Measurements from ENCODE around the gene PLXNB2.
"Not testable (repeated sequence)": the region's sequence is repeated elsewhere in the genome, so short reads cannot be mapped to it uniquely, and the experiment has no call there.

The PLXNB2 gene

DNA sequence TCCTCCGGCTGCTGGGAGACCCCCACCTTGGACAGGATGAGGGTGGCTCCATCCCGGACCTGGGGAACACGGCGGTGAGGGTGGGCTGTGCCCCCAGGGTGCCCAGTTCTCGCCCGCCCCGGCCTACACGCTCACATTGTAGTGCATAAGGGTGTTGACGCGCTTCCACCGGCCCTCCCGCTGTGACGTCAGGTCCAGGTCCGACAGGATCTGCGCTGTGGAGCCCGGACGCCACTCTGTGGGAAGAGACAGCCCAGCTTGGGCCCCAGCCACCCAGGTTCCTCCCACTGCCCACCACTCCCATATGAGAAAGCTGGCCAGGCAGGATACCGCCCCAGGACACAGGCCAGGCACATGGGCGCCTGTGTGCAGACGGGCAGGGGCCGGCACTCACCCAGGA is 29.0 kb downstream of the PLXNB2 start:
- DNase-seq: no peak

DNA sequence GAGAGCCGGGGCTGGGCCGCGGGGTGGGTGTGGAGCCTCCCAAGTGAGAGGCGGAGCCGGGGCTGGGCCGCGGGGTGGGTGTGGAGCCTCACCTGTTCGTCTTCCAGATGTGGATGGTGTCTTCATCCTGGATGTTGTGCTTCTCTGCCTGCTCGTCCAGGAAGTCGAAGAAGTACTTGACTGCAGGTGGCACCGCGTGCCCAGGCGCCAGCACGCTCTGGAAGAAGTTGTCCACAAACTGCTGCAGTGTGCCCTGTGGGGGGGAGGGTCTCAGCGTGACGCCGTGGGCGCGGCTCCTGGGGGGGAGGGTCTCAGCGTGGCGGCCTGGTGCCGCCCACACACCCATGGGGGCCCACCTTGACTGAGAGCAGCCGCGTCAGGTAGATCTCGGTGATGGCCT is 29.7 kb downstream of the PLXNB2 start:
- no peak for DNase-seq

DNA sequence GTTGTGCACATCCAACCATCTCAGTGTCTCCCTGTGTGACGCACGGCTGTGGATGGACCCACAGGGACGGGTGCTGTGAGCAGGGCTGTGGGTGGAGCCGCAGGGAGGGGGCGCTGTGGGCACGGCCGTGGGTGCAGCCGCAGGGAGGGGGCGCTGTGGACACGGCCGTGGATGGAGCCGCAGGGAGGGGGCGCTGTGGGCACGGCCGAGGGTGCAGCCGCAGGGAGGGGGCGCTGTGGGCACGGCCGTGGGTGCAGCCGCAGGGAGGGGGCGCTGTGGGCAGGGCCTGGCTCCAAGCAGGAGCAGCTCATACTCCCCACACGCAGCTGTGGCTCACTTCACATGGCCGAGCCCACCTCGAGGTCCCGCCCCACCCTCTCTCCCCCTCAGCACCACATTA is 31.3 kb downstream of the PLXNB2 start:
- DNase-seq: peak; percentile 61

DNA sequence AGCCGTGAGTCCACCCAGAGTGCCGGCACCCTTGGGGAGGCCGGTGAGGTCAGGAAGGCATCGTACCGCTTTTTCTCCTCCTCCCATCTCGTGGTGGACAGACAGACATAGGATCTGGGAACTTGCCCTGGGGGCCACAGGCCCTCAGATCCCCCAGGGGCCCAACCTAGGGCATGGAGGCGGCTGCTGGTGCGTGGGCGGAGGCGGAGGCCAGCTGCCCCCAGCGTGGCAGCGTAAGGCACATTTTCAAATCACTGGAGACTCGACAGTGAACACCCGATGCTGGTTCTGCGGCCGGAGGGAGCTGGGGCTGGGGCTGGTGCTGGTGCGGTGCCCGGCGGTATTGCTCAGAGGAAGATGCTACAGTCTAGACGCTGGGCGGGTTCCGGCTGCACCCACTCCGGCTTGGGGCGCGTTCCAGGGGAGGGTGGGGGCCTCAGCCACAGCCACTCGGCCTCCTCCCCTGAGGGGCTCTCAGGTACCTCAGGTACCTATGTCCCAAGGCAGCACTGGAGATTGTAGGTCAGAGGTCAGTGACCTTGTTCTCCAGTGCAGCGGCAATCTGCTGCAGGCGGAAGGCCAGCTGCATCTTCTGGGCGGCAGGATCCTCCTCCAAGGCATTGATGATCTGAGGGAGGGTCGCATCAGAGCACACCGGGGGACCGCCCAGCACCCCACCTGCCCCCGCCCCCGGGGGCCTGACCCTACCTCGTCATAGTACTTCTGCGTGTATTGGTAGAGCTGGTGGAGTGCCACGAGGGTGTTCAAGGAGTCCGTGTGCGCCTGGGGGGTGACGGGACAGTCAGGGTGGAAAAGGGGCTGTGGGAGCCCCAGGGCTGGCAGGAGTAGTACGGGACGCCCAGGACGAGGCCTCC is 32.0 kb downstream of the PLXNB2 start:
- no peak for DNase-seq

DNA sequence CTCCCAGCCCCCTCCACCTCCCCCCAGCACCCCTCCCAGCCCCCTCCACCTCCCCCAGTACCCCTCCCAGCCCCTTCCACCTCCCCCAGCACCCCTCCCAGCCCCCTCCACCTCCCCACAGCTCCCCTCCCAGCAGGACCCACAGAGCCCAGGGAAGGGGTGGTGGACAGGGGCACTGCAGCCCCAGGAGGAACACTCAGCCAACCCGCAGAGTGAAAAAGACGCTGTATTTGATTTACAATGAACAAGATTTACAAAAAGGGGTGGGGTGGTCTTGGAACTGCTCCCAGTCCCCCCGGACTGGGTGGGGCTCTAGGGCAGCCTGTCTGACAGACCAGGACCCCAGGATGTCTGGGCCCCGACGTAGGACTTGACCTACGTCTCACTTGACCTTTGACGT is 32.7 kb downstream of the PLXNB2 start:
- no peak for DNase-seq

DNA sequence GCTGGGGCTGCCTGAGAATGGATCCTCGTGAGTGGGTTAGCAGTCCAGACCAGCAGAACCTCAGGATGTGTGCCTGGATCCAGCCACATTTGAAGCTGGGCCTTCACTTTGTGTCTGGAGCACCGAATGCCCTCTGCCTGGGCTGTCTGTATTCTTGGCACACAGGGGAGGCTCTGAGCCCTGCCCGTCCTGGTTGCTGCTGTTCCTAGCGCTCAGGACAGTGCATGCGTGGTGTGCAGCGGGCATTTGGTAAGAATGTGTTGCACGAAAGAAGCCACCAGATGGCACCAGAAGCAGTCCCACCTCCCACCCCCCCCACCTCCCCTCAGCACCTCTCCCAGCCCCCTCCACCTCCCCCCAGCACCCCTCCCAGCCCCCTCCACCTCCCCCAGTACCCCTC is 33.1 kb downstream of the PLXNB2 start:
- DNase-seq: peak; percentile 86

DNA sequence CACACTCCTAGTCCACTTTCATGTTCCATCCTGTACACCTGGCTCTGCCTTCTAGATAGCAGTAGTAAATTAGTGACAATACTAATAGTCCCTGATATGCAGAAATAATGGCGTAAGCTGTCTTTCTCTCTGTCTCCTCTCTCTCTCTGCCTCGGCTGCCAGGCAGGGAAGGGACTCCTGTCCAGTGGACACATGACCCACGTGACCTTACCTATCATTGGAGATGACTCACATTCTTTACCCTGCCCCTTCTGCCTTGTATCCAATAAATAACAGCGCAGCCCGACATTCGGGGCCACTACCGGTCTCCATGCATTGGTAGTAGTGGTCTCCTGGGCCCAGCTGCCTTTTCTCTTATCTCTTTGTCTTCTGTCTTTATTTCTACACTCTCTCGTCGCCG is 33.7 kb downstream of the PLXNB2 start:
- not testable (repeated sequence) for DNase-seq

DNA sequence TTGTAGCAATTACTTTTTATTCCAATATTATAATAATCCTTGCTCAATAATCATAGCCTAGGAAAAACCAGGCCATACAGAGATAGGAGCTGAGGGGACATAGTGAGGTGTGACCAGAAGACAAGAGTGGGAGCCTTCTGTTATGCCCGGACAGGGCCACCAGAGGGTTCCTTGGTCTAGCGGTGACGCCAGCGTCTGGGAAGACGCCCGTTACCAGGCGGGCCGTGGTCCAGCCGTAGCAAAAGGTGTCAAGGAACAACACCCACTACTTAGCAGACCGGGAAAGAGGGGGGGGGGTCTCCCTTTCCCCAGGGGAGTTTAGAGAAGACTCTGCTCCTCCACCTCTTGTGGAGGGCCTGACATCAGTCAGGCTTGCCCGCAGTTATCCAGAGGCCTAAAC is 34.1 kb downstream of the PLXNB2 start:
- DNase-seq: not testable (repeated sequence)

DNA sequence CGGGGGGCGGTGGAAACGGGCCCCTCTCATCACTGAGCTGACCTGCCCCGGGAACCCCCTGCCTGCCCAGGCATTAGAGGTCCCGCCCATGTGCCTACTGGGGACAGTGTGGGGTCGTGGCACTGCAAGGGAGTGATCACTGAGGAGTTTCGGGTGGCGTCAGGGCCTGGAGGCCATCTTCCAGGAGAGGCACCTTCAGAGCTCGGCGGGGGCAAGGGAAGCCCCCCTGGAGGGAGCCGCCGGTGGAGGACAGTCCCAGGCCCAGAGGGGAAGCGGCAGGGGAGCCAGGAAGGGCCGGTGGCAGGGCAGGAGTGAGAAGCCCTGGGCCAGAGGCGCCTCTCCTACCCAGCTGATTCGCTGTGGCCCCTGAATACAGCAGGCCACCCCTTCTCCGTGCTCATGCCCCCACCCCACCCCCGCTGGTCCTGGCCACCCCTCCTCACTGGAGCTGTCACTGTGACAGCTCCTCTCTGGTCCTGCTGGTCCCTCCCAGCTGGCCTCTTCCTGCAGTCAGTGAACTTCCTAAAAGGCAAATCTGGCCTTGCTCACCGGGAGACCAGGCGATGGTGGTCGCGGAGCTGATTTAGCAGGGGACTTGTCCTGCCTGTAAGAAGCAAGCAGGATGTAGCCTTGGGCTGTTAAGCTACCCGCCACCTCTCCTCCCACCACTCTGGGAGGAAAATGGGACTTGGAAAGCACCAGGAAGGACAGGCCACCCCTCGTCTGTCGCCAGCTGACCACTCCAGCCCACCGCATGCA is 35.2 kb downstream of the PLXNB2 start:
- DNase-seq: no peak

DNA sequence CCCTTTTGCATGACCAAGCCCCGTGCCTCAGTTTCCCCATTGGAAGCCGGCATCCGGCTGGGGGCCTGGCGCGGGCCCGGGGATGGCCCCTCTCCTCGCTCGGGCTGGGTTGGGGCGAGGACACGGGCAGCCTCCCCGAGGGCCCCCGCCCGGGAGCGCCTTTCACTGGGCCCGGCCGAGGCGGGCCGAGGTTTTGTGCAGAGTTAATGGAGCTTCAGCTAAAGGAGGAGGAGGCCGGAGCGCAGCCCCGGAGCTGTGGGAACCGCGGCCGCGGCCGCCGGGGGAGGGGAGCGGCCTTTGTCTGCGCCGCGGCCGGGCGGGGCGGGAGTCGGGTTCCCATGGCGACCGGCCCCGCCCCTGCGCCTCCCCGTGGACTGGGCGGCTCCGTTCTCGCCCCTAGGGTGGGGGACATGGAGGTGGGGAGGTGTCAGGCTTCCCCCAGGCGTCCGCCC is 35.9 kb downstream of the PLXNB2 start:
- DNase-seq: peak; percentile 83

DNA sequence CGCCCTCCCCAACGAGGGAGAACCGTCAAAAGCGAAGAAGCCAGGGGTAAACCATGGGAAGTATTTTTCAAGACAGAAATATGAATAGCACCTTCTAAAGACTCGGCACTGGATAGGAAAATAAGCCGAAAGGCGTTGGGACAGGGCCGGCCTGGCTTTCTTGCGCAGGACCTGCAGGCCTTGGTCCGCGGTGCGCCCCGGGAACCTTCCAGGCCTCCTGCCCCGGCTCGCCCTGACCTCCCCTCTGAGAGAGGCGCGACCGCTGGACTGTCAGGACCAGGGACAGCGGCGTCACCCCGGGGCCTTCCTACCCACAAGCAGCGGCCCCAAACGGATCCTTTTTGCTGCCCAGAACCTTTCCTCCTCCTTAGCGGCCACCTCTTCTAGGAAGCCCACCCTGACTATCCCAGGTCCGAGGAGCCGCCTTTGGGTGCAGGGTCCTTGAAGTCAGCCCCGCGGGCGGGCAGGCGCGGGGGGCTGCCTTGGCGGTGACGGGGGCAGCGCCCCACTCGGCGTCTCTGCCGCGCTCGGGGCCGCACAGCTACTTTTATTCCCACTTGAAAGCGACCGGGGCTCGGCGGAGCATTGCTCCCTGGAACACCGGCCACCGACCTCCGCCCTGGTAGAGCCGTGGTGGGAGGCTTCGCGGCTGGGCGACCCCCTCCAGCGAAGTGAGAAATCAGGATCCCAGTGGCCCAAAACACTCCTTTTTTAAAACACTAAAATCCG is 36.6 kb downstream of the PLXNB2 start:
- DNase-seq: peak; percentile 80

DNA sequence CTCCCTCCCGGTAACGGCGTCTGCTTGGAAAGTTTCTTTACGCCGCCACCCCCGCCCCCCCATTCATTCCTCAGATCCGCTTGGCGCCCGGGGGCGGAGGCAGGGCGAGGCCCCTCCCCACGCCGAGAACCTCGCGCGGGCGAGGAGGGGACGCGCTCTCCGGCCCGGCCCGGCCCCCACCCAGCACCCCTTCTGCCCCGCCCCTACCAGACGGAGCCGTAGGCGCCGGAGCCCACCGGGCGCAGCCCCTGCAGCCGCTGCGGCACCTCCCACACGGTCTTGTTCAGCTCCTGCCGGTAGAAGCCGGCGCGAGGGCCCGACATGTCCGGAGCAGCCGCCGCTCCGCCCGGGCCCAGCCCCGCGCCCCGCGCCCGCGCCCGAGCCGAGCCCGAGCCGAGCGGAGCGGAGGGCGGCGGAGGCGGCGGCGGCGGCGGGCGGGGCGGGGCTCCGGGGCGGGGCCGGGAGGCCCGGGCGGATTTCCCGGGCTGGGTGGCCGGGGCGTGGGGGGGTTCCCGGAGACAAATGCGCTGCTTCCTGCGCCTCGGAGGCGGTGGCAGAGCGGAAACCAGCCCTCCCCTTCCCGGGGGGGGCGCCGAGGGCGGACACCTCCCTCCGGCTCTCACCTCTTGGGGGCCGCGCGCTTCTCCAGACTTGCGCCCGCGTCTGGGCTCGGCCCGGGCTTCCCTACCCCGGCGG is 37.3 kb downstream of the PLXNB2 start, which contains the start of gene MAPK11:
TSS of gene MAPK11 (minus strand) at position 411 of the 696 bp plus-strand sequence. CDS start at position 323, 88 bp downstream.
- no peak for DNase-seq

DNA sequence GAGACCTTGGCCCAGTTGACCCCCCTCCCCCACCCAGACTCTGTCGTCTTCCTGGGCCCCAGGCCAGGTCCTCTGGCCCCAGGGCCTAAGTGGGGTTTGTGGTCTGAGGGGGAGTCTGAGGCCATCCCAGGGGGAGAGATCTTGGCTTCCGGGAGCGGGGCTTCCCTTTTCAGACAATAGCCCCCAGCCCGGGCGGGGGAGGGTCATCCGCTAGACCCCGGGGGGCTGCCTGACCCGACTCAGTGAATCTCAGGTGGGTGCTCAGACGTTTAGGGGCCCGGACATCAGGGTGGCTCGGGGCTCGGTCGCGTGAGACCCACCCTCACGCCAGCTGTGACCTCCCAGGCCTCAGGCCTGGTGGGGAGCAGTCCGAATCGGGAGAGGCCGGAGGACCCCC is 37.9 kb downstream of the PLXNB2 start:
- DNase-seq: no peak

DNA sequence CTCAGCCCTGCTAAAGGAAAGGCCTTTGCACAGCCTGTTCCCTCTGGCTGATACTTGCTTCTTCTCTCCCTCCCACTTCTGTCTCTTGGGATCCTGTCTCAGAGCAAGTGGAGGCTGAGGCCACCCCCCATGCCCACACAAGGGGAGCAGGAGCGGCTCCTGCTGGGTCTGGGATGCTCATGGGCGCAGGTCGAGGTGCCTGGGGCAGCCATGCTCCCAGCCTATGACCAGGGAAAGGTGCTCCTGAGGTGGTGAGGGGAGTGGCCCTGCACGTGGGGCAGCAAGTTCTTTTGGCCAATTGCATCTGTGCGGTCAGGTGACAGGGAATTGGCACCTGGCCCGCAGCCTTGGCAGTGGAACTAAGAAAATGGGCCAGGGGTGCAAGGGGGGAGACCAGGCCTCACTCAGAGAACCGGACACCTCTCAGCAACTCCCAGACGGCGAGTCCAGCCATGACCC is 38.8 kb downstream of the PLXNB2 start:
- no peak for DNase-seq

DNA sequence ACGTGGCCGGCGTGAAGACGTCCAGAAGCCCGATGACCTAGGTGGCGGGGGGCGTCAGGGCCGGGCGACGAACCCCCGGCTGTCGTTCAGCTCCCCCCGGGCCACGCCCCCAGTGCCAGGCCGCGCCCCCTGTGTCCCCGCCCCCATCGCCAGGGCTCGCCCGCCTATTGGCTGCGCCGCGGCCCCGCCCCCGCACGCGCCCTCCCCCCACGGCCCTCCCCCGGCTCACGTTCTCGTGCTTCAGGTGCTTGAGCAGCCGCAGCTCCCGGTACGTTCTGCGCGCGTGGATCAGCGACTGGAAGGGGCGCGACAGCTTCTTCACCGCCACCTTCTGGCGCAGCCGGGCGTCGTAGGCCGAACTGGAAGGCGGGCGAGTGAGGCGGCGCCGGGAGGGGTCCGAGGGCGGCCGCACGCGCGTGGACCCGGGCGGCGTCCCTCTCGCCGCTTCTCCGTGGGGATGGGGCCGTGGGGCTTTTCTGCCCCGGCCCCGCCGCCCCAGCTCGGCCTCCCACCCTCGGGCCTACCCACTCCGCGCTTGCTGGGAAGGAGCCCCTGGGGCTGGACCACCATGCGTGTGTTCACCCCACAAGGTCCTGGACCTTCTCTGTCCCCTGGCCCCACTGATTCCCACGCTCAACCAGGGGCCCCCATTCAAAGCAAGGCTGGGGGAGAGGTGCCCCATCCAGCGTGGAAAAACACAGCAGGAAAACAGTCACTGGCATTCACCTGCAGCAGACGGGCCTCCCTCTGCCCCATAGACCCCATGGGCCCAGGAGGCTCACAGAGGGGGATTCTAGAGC is 39.7 kb downstream of the PLXNB2 start:
- peak; percentile 65 for DNase-seq

DNA sequence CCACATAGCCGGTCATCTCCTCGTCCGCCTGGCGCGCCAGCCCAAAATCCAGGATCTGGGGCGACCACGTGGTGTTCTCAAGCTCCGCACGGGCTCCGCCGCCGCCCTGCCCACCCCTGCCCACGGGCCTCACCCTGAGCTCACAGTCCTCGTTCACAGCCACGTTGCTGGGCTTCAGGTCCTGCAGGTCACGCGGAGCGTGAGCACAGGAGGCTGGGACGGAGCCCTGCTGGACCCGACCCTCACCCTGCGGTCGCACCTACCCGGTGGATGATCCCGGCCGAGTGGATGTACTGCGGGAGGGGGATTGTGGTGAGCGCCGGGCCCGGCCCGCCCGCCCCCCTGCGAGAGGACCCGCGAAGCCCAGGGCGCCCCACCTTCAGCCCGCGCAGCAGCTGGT is 40.5 kb downstream of the PLXNB2 start:
- DNase-seq: no peak

DNA sequence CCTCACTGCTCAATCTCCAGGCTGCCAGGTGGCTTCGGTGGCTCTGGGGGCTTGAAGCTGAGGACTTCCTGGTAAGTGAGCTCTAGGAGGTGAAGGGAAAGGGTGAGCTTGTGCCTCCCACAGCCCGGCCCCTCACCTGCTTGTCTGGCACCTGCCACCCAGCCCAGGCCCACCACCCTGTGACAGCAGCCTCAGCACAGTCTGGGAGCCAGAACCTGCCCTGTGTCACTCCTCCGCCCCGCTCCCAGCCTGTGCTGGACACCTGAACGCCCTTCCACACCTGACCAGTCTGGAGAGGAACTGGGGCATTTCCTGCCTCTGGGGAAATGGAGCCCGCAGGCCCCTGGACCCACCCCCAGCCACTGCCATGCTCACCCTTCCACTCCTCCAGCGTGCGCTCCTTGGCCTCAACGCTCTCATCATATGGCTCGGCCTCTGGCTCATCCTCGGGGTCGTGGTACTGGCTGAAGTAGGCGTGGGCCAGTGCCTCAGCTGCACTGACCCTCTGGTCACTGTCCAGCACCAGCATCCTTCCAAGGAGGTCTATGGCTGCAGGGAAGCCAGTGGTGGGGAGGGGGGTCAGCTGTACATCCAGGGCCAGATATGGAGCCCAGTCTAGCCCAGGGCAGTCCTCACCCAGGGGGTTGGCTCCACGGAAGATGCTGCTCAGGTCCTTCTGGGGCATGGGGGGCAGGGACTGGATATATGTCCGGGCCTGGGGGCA is 42.3 kb downstream of the PLXNB2 start:
- no peak for DNase-seq

DNA sequence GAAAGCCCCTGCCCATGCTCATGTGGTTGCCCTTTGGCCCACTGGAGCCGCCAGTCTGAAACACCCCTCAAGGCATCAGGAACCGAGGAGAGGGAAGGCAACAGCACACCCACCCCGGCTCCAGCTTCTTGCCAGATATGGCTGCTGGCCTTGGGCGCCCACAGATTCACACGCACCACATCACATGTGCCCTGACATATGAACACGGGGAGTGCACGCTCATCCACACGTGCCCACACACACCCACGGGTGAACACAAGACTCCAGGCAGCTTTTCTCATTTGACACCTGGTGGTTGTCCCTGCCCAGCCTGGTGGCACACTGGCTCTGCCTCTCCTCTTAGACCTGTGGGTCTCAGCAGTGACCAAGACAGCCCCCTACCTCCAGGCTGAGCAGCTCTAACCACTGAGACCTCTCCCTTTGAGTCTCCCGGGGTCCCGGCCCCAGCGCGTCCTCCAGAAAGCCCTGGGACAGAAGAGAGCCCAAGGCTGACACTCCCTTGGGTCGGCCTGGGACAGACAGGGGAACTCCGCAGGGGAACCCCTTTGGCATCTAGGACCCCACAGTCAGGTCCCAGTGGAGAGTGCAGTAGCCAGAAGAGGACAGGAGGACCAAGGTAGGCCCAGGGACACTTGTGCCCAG is 43.2 kb downstream of the PLXNB2 start:
- DNase-seq: no peak

DNA sequence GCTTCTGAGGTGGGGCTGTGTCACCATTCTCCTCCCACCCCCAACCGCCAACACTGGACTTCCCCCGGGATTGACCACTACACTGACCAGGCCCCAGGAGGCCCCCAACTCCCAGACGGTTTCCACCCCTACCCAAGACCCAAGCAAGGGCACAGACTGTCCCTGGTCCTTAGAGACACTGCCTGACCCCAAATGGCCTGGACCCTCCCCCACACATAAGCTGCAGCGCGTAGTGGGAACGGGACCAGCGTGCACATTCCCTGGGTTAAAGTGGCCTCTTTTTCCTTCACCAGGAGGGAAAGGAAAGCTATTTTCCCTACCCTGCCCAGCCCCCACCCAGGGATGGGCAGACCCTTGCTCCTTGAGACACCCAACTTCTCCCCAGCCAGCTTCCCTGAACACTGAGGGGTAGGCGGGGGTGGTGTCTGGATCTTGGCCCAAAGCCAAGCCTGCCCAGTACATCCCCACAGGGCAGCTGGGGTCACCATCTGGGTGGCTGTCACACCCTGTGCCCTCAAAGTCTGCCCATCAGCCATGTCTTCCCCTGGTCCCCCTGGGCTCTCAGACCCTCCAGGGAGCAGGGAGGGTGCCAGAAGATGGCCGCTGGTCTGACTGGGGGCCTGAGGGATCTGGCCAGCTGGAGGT is 44.4 kb downstream of the PLXNB2 start:
- no peak for DNase-seq

DNA sequence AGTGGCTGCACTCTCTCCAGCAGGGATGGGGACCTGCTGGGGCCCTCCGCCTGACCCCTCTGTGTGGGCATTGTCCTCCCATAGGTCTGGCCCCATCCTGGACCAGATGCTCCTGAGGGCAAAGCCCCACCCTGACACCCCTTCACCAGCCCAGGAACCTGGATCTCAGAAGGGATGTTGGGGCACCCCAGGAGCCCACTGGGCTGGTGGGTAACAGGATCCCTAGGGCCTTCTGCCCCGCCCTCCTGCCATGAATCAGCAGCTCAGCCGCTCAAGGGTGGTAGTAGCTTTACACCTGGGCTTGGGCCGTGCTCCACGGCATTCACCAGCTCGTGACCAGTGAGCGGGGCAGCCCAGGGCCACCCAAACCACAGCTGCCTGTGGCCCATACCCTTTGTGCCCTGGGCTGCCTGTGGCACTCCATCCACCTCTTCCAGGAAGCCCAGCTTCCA is 45.0 kb downstream of the PLXNB2 start:
- peak; percentile 63 for DNase-seq
